ENCODE data around the gene CEP131.

DNA sequence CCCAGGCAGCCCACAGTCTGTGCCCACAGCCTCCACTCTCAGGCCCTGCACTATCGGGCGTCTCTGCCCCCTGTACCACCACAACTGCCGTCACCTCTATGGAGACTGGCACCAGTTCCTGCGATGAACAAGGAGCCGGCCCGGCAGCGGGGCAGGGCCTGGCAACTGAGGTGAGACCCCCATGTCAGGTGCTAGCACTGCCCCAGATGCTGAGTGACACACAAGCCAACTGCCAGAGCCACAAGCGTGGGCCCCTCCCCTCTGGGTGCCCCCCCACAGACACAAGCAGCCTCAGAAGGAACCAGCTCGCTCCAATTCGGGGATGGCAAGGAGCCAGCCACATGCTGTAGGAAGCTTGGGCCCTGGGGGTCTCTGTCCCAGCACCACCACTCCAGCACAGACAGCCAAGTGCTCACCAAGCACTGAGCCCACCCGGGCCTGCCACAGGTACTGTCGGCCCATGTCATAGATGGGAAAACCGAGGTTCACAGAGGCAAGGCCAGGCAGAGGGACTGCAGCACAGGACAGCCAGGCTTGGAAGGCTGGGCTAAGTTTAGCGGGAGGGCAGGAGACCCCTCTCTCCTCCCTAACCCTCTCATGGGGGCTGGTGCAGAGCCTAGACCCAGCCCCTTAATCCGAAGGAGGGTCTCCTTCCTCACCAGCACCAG, 58.9 kb downstream of the CEP131 start:
- TF ChIP-seq, protein P1, sequence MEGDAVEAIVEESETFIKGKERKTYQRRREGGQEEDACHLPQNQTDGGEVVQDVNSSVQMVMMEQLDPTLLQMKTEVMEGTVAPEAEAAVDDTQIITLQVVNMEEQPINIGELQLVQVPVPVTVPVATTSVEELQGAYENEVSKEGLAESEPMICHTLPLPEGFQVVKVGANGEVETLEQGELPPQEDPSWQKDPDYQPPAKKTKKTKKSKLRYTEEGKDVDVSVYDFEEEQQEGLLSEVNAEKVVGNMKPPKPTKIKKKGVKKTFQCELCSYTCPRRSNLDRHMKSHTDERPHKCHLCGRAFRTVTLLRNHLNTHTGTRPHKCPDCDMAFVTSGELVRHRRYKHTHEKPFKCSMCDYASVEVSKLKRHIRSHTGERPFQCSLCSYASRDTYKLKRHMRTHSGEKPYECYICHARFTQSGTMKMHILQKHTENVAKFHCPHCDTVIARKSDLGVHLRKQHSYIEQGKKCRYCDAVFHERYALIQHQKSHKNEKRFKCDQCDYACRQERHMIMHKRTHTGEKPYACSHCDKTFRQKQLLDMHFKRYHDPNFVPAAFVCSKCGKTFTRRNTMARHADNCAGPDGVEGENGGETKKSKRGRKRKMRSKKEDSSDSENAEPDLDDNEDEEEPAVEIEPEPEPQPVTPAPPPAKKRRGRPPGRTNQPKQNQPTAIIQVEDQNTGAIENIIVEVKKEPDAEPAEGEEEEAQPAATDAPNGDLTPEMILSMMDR (IDR thresholded peaks at IDR 0.05), result no peak
- no peak for TF ChIP-seq EP300 (IDR thresholded peaks at IDR 0.05)
- no peak for TF ChIP-seq POLR2AphosphoS5 (IDR thresholded peaks at IDR 0.05)

Measured in sigmoid colon (tissue), 4 donors.